CD14-positive monocyte (primary cell): ENCODE results near the gene FAM174B. TPM values are rescaled to one million over a fixed set of nuclear protein-coding genes. Genes with fewer than 3 reads are reported as not detected.

Experiments used
- DNase-seq, 3 donors: peaks; one replicate each; pipeline ENCODE4 v3.0.0-alpha.2; 2011 to 2022
- H2AFZ ChIP-seq: 2 replicates; pipeline ENCODE4 v1.6.0; 2012; ENCODE audit warnings: mild to moderate bottlenecking, low read depth, low read length, inconsistent platforms; ENCODE audit not compliant: insufficient read depth, poor library complexity, severe bottlenecking
- H3K27ac ChIP-seq, 2 donors: 1 replicate in 1 of 2; 2 replicates in 1 of 2; pipeline ENCODE4 v1.5.1; 2012 to 2013; ENCODE audit warnings: low read length in 2 of 2, control low read depth in 1 of 2, inconsistent platforms in 1 of 2, low read depth in 1 of 2, mild to moderate bottlenecking in 1 of 2
- H3K27me3 ChIP-seq, 2 donors: one replicate each; pipeline versions ENCODE4 v1.6.0 to v1.6.1; 2011 to 2013; ENCODE audit warnings: low read length in 2 of 2; ENCODE audit not compliant: control insufficient read depth in 2 of 2, insufficient read depth in 2 of 2
- H3K36me3 ChIP-seq, 2 donors: replicated peaks in 1 of 2; 1 replicate in 1 of 2; 2 replicates in 1 of 2; pipeline versions ENCODE4 v1.5.1 to v1.6.1; 2012 to 2013; ENCODE audit warnings: low read length in 2 of 2, control low read depth in 1 of 2, inconsistent platforms in 1 of 2, mild to moderate bottlenecking in 1 of 2; ENCODE audit not compliant: insufficient read depth in 2 of 2, control insufficient read depth in 1 of 2
- H3K4me1 ChIP-seq, 2 donors: 1 replicate in 1 of 2; 2 replicates in 1 of 2; pipeline versions ENCODE4 v1.5.1 to v1.6.1; 2012 to 2013; ENCODE audit warnings: low read length in 2 of 2, control low read depth in 1 of 2, inconsistent platforms in 1 of 2, mild to moderate bottlenecking in 1 of 2, moderate library complexity in 1 of 2; ENCODE audit not compliant: insufficient read depth in 2 of 2, control insufficient read depth in 1 of 2
- H3K4me2 ChIP-seq: replicated peaks from 2 replicates; pipeline ENCODE3; 2012; ENCODE audit warnings: low read length, moderate library complexity, mild to moderate bottlenecking; ENCODE audit not compliant: poor library complexity, severe bottlenecking; ENCODE audit errors: extremely low read depth
- H3K4me3 ChIP-seq, 3 experiments: fragments of 200-600 bp in 1 of 3; sonication (generic) in 1 of 3; replicated peaks in 1 of 3; 1 replicate in 2 of 3; 2 replicates in 1 of 3; pipeline ENCODE4 v1.5.1; 2011 to 2013; ENCODE audit warnings: low read length in 3 of 3, mild to moderate bottlenecking in 3 of 3, control low read depth in 2 of 3, low read depth in 2 of 3, inconsistent platforms in 1 of 3, moderate library complexity in 1 of 3
- H3K79me2 ChIP-seq: 2 replicates; pipeline ENCODE4 v1.6.0; 2012; ENCODE audit warnings: mild to moderate bottlenecking, control low read depth, inconsistent platforms, low read length, moderate library complexity; ENCODE audit not compliant: insufficient read depth
- H3K9ac ChIP-seq: 2 replicates; pipeline ENCODE4 v1.6.0; 2017; ENCODE audit warnings: low read length, mild to moderate bottlenecking; ENCODE audit not compliant: insufficient read depth, poor library complexity, severe bottlenecking
- H3K9me3 ChIP-seq, 2 donors: replicated peaks in 1 of 2; 1 replicate in 1 of 2; 2 replicates in 1 of 2; pipeline versions ENCODE4 v1.5.1 to v1.6.1; 2012 to 2013; ENCODE audit warnings: low read length in 2 of 2, control low read depth in 1 of 2; ENCODE audit not compliant: control insufficient read depth in 1 of 2, insufficient read depth in 1 of 2
- H4K20me1 ChIP-seq: 2 replicates; pipeline ENCODE4 v1.6.0; 2012; ENCODE audit warnings: mild to moderate bottlenecking, low read length, control low read depth, moderate library complexity; ENCODE audit not compliant: insufficient read depth
- H3K27ac Mint-ChIP-seq, 7 donors: one replicate each; pipeline ENCODE4 v1.8.0; 2020; ENCODE audit warnings: mild to moderate bottlenecking in 7 of 7, mixed read lengths in 7 of 7, moderate library complexity in 6 of 7, inconsistent platforms in 2 of 7
- H3K27me3 Mint-ChIP-seq, 3 donors: one replicate each; pipeline ENCODE4 v1.8.0; 2021 to 2022; ENCODE audit warnings: low read depth in 3 of 3, mild to moderate bottlenecking in 3 of 3, mixed read lengths in 3 of 3, moderate library complexity in 3 of 3, inconsistent platforms in 1 of 3
- H3K36me3 Mint-ChIP-seq, 2 donors: one replicate each; pipeline ENCODE4 v1.8.0; 2020; ENCODE audit warnings: mixed read lengths in 2 of 2, inconsistent platforms in 1 of 2, mild to moderate bottlenecking in 1 of 2
- H3K4me1 Mint-ChIP-seq: one replicate; pipeline ENCODE4 v1.8.0; 2020; ENCODE audit warnings: mild to moderate bottlenecking, mixed read lengths
- H3K4me3 Mint-ChIP-seq, 2 donors: one replicate each; pipeline ENCODE4 v1.8.0; 2020; ENCODE audit warnings: mild to moderate bottlenecking in 2 of 2, mixed read lengths in 2 of 2, moderate library complexity in 1 of 2
- H3K9me3 Mint-ChIP-seq, 7 donors: one replicate each; pipeline ENCODE4 v1.8.0; 2020 to 2022; ENCODE audit warnings: mixed read lengths in 7 of 7, mild to moderate bottlenecking in 6 of 7, moderate library complexity in 6 of 7, inconsistent platforms in 2 of 7
- WGBS: methylation state at CpG from one replicate; pipeline ENCODE4 v1.1.5; 2013; ENCODE audit warnings: missing lambda C conversion rate; ENCODE audit not compliant: insufficient coverage; 5-methylcytosine and 5-hydroxymethylcytosine counted together
- intact Hi-C, 2 donors: fragments of 100-400 bp; cut with micrococcal nuclease; formaldehyde crosslinking; loops; one replicate each; pipeline versions ENCODE4 v1.15.0 to v1.15.1; 2023
- polyA plus RNA-seq, 3 donors: library from polyadenylated mRNA; depleted of rRNA in 1 of 3; unstranded in 2 of 3; stranded (reverse) in 1 of 3; fragments of 300-500 nt in 2 of 3; fragments of >200 nt in 1 of 3; fragmentation: Illumina TruSeq in 2 of 3; gene quantifications; 1 replicate in 2 of 3; 2 replicates in 1 of 3; pipeline ENCODE4 v1.2.3, GENCODE V29; 2012 to 2021
- TF ChIP-seq, protein P1 (sequence below): fragments of 200-600 bp; IDR thresholded peaks from one replicate; pipeline ENCODE4 v1.8.0; 2022; ENCODE audit warnings: antibody characterized with exemption, mild to moderate bottlenecking

FAM174B gene
- polyA plus RNA-seq, 3 donors, result 2.2 to 4.7 (median 3.2) TPM

DNA sequence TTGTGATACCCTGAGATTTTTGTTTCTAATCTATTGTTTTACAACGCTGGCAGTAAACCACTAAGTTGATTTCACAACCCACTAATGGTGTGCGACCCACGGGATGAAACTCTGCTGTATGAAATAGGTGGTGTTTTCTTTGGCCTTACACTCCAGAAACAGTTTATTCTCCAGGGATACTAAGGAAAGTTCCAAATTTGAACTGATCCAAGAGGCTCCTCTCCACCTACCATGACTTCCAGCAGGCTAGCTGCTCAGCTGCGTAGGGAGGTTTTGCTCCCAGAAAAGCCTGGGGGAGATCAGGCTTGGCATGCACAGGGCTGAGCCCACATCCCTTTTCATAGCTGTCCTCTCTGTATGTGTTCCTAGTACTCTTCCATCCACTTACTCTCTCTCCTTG is 71.5 kb downstream of the FAM174B start:
- Histone ChIP-seq H3K27ac (no peak overlapping the region), H3K36me3 (no peaks in the 10 kb centered on the region), H3K27me3 (no peaks in the 10 kb centered on the region), H4K20me1 (no peaks in the 10 kb centered on the region), H3K4me2 (no peak overlapping the region), H3K79me2 (no peaks in the 10 kb centered on the region), H3K4me3 (no peak overlapping the region), H3K9ac (no peak overlapping the region), H3K4me1 (no peaks in the 10 kb centered on the region), H3K9me3 (no peaks in the 10 kb centered on the region), H2AFZ (no peak overlapping the region)
- TF ChIP-seq, protein P1, sequence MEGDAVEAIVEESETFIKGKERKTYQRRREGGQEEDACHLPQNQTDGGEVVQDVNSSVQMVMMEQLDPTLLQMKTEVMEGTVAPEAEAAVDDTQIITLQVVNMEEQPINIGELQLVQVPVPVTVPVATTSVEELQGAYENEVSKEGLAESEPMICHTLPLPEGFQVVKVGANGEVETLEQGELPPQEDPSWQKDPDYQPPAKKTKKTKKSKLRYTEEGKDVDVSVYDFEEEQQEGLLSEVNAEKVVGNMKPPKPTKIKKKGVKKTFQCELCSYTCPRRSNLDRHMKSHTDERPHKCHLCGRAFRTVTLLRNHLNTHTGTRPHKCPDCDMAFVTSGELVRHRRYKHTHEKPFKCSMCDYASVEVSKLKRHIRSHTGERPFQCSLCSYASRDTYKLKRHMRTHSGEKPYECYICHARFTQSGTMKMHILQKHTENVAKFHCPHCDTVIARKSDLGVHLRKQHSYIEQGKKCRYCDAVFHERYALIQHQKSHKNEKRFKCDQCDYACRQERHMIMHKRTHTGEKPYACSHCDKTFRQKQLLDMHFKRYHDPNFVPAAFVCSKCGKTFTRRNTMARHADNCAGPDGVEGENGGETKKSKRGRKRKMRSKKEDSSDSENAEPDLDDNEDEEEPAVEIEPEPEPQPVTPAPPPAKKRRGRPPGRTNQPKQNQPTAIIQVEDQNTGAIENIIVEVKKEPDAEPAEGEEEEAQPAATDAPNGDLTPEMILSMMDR, result no peak
- DNase-seq, result no peak
- Mint-ChIP-seq H3K4me1 (no peaks in the 10 kb centered on the region), H3K9me3 (peaks cover 0 to 1% (median 0%) of the 10 kb centered on the region in 7 donors), H3K27ac (no peak overlapping the region), H3K36me3 (no peaks in the 10 kb centered on the region), H3K27me3 (peaks cover 0 to 5% (median 2%) of the 10 kb centered on the region in 3 donors), H3K4me3 (no peak overlapping the region)
- intact Hi-C loops, result no loop called here
- 100% methylated on average over 1 of the region's 4 CpGs for WGBS

DNA sequence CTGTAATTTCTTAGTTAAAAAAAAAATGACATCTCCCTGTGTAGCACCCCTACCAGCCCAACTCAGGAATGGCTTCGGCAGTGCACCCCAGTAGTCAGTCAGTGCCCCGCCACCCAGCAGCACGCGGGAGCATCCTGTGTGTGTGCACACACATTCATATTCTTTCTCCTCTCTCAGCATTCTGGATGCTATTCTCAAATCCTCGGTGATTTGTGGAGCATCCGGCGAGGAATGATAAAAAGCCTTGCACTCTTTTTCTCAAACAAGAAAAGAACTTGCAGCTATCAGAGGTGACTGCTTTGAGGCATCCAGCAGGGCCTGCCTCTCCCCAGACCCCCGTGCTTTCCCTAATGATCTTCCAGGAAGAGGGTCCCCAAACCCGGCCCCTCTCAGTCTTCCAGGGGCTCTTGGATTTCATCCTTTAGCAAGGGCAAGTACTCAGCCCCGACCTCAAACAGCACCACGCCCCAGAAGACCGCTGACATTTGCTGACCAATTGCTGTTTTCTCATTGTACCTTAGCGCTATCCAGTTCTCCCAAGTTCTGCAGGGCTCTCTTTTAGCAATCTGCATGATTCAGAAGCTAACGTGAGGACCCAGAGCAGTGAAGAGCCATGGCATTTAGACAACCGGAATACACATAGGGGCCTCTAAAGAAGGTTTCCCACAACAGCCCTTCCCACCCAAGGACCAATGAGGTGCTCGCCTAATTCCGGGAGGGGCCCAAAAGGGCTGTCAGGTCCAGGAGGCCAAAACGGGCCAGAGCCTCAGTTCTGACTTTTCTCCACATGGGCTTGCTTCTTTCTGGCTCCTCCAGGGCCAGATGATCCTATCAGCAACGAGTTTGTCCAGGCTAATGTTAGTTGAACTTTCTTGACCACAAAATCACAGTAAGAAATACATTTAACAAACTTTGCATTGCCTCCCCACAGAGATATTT is 72.2 kb downstream of the FAM174B start:
- TF ChIP-seq, protein P1, result no peak
- H3K4me1 Mint-ChIP-seq, result peaks cover 3% of the 10 kb centered on the region
- Histone ChIP-seq H3K9ac (no peak overlapping the region), H4K20me1 (no peaks in the 10 kb centered on the region), H3K4me3 (no peak overlapping the region), H3K27ac (no peak overlapping the region), H2AFZ (no peak overlapping the region), H3K36me3 (no peaks in the 10 kb centered on the region), H3K4me2 (no peak overlapping the region), H3K79me2 (no peaks in the 10 kb centered on the region), H3K4me1 (no peaks in the 10 kb centered on the region), H3K9me3 (no peaks in the 10 kb centered on the region), H3K27me3 (no peaks in the 10 kb centered on the region)
- H3K36me3 Mint-ChIP-seq, result no peaks in the 10 kb centered on the region
- intact Hi-C loops, result no loop called here
- 95% methylated on average over 11 of the region's 19 CpGs for WGBS
- H3K4me3 Mint-ChIP-seq, result no peak overlapping the region
- peaks cover 0 to 5% (median 2%) of the 10 kb centered on the region in 3 donors for H3K27me3 Mint-ChIP-seq
- no peak for DNase-seq
- H3K27ac Mint-ChIP-seq, result peak overlapping the region in 1 of 7 donors; percentile 8
- H3K9me3 Mint-ChIP-seq, result peaks cover 0 to 1% (median 0%) of the 10 kb centered on the region in 7 donors
